Common myeloid progenitor, CD34-positive (primary cell): ENCODE data around the gene DBT. TPM values are rescaled to one million over a fixed set of nuclear protein-coding genes. Genes with fewer than 3 reads are reported as not detected.
"Not testable (repeated sequence)": the region's sequence is repeated elsewhere in the genome, so short reads cannot be mapped to it uniquely, and the experiment has no call there.

Experiments used
- CTCF ChIA-PET: fragments of 350-600 bp; sonication (Branson Sonifier 250); formaldehyde crosslinking; loops from one replicate; lab custom pipeline; 2021; ENCODE audit warnings: antibody characterized with exemption; lab: Charles Lee
- POLR2A ChIA-PET: fragments of 350-600 bp; sonication (Branson Sonifier 250); formaldehyde crosslinking; loops from one replicate; lab custom pipeline; 2021; ENCODE audit warnings: antibody characterized with exemption; lab: Charles Lee
- DNase-seq, 3 donors: peaks; one replicate each; pipeline versions ENCODE4 v3.0.0 to v3.0.0-alpha.2; 2013
- H3K27ac ChIP-seq, 2 experiments: 1 replicate in 1 of 2; 2 replicates in 1 of 2; pipeline ENCODE4 v1.7.0; 2013; ENCODE audit warnings: inconsistent platforms in 2 of 2, low read length in 2 of 2, mild to moderate bottlenecking in 2 of 2, low read depth in 1 of 2, moderate library complexity in 1 of 2; ENCODE audit not compliant: severe bottlenecking in 2 of 2, insufficient read depth in 1 of 2, poor library complexity in 1 of 2
- H3K27me3 ChIP-seq, 5 experiments: replicated peaks in 2 of 5; 1 replicate in 3 of 5; 2 replicates in 2 of 5; pipeline versions ENCODE4 v1.6.1 to v1.7.0; 2013; ENCODE audit warnings: low read length in 4 of 5, mild to moderate bottlenecking in 2 of 5, moderate library complexity in 2 of 5, inconsistent platforms in 1 of 5; ENCODE audit not compliant: insufficient read depth in 5 of 5, control insufficient read depth in 4 of 5
- H3K36me3 ChIP-seq, 4 experiments: 1 replicate in 2 of 4; 2 replicates in 2 of 4; pipeline versions ENCODE4 v1.6.1 to v1.7.0; 2013; ENCODE audit warnings: low read length in 3 of 4, control low read depth in 1 of 4, mild to moderate bottlenecking in 1 of 4; ENCODE audit not compliant: control insufficient read depth in 4 of 4, insufficient read depth in 4 of 4
- H3K4me1 ChIP-seq, 4 experiments: 1 replicate in 3 of 4; 2 replicates in 1 of 4; pipeline versions ENCODE4 v1.6.1 to v1.7.1; 2013; ENCODE audit warnings: low read length in 3 of 4, mild to moderate bottlenecking in 3 of 4, control low read depth in 1 of 4, inconsistent platforms in 1 of 4, moderate library complexity in 1 of 4; ENCODE audit not compliant: control insufficient read depth in 4 of 4, insufficient read depth in 4 of 4; ENCODE audit errors: control extremely low read depth in 1 of 4
- H3K4me3 ChIP-seq, 7 experiments: 1 replicate in 4 of 7; 2 replicates in 3 of 7; pipeline versions ENCODE4 v1.5.1 to v1.7.0; 2013; ENCODE audit warnings: mild to moderate bottlenecking in 7 of 7, low read length in 6 of 7, moderate library complexity in 6 of 7, inconsistent platforms in 2 of 7, low read depth in 2 of 7, control low read depth in 1 of 7; ENCODE audit not compliant: insufficient read depth in 4 of 7, control insufficient read depth in 1 of 7; ENCODE audit errors: extremely low read depth in 1 of 7
- H3K9me3 ChIP-seq, 5 experiments: 1 replicate in 4 of 5; 2 replicates in 1 of 5; pipeline versions ENCODE4 v1.6.1 to v1.7.1; 2013; ENCODE audit warnings: low read length in 4 of 5, mild to moderate bottlenecking in 2 of 5, inconsistent platforms in 1 of 5, low read depth in 1 of 5, moderate library complexity in 1 of 5; ENCODE audit not compliant: control insufficient read depth in 4 of 5, insufficient read depth in 2 of 5; ENCODE audit errors: control extremely low read depth in 1 of 5
- WGBS: methylation state at CpG from one replicate; pipeline ENCODE4 v1.1.5; 2013; ENCODE audit not compliant: insufficient coverage; 5-methylcytosine and 5-hydroxymethylcytosine counted together
- polyA plus RNA-seq: library from polyadenylated mRNA; unstranded; fragments of 120-200 nt; gene quantifications from one replicate; pipeline ENCODE4 v1.2.1, GENCODE V29; 2013

DBT gene
- polyA plus RNA-seq, result 8.7 TPM

GRCh38 chr1:100249537-100250257, at the start of gene DBT:
TSS of gene DBT (minus strand) at chr1:100249834. CDS start at chr1:100249820, 14 bp downstream.
- peaks cover 2 to 18% (median 11%) of the 10 kb centered on the region in 4 experiments for H3K4me1 ChIP-seq
- H3K9me3 ChIP-seq, result no peaks in the 10 kb centered on the region
- ChIA-PET POLR2A (interaction anchor here (0.7 to 1.3 kb wide), 2 partner anchors 11 to 16 kb away, joined by 3 to 10 read pairs; partner anchors contain the start of gene RTCA), CTCF (interaction anchor here (1.2 to 2.3 kb wide), 4 partner anchors 16 to 207 kb away, joined by 3 to 8 read pairs (median 3); partner anchors contain the start of gene RTCA)
- peaks cover 0 to 2% (median 0%) of the 10 kb centered on the region in 4 experiments for H3K36me3 ChIP-seq
- 0% methylated on average over 23 of the region's 31 CpGs for WGBS
- H3K4me3 ChIP-seq, result peak within 1 kb of the TSS; percentile 77 to 100 (median 98)
- DNase-seq, result peak; percentile 94 to 97 (median 96)
- H3K27me3 ChIP-seq, result no peaks in the 10 kb centered on the region
- peak within 1 kb of the TSS; percentile 77 to 92 for H3K27ac ChIP-seq

GRCh38 chr1:100298512-100298911, 48.9 kb upstream of the DBT start:
- H3K36me3 ChIP-seq, result no peaks in the 10 kb centered on the region
- H3K9me3 ChIP-seq, result no peaks in the 10 kb centered on the region
- no peaks in the 10 kb centered on the region for H3K27me3 ChIP-seq
- 100% methylated on average over 1 of the region's 4 CpGs for WGBS
- DNase-seq, result no peak
- no peak overlapping the region for H3K4me3 ChIP-seq
- H3K27ac ChIP-seq, result no peak overlapping the region
- CTCF ChIA-PET, result interaction anchor here (1.3 to 1.7 kb wide), 2 partner anchors 8 to 158 kb away, joined by 5 to 6 read pairs; no protein-coding TSS in a partner anchor
- peaks cover 0 to 1% (median under 1%) of the 10 kb centered on the region in 4 experiments for H3K4me1 ChIP-seq
- POLR2A ChIA-PET, result no interaction called here

- H3K9me3 ChIP-seq, H3K4me3 ChIP-seq, H3K36me3 ChIP-seq, H3K27me3 ChIP-seq, POLR2A ChIA-PET, DNase-seq, H3K27ac ChIP-seq: not testable (repeated sequence)
- H3K4me1 ChIP-seq, result peaks cover 0 to 15% (median 6%) of the 10 kb centered on the region in 4 experiments
- CTCF ChIA-PET, result interaction anchor here (1.3 kb wide), 1 partner anchor 40 kb away, joined by 5 read pairs; no protein-coding TSS in a partner anchor
Measured at GRCh38 chr1:100296997-100297396, 47.4 kb upstream of the DBT start.

GRCh38 chr1:100296140-100296539, 46.5 kb upstream of the DBT start:
- Histone ChIP-seq H3K27me3 (no peaks in the 10 kb centered on the region), H3K4me3 (no peak overlapping the region), H3K9me3 (no peaks in the 10 kb centered on the region), H3K4me1 (peaks cover 0 to 16% (median 6%) of the 10 kb centered on the region in 4 experiments), H3K27ac (no peak overlapping the region), H3K36me3 (peaks cover 0 to 4% (median 2%) of the 10 kb centered on the region in 4 experiments)
- 99% methylated on average over 7 of the region's 8 CpGs for WGBS
- ChIA-PET CTCF (interaction anchor here (0.8 to 1.3 kb wide), 3 partner anchors 41 to 159 kb away, joined by 3 to 5 read pairs (median 3); no protein-coding TSS in a partner anchor), POLR2A (no interaction called here)
- no peak for DNase-seq

- POLR2A ChIA-PET, result no interaction called here
- no peaks in the 10 kb centered on the region for H3K9me3 ChIP-seq
- H3K27ac ChIP-seq, result peak overlapping the region; percentile 23 to 64
- no peaks in the 10 kb centered on the region for H3K27me3 ChIP-seq
- H3K4me1 ChIP-seq, result peaks cover 0 to 16% (median 6%) of the 10 kb centered on the region in 4 experiments
- CTCF ChIA-PET, result interaction anchor here (1.4 to 1.5 kb wide), 2 partner anchors 20 to 60 kb away, joined by 3 to 5 read pairs; partner anchors contain the start of gene CDC14A
- no CpG with 5 or more reads among the region's 1 CpG for WGBS
- peak; percentile 70 to 95 (median 90) for DNase-seq
- peaks cover 3 to 28% (median 18%) of the 10 kb centered on the region in 4 experiments for H3K36me3 ChIP-seq
- H3K4me3 ChIP-seq, result peak overlapping the region in 1 of 7 experiments; percentile 10
Measured at GRCh38 chr1:100292711-100293110, 43.1 kb upstream of the DBT start.

- POLR2A ChIA-PET, result no interaction called here
- DNase-seq, result no peak
- Histone ChIP-seq H3K9me3 (no peaks in the 10 kb centered on the region), H3K27me3 (no peaks in the 10 kb centered on the region), H3K4me1 (peaks cover 0 to 16% (median 6%) of the 10 kb centered on the region in 4 experiments), H3K36me3 (peaks cover 10 to 49% (median 33%) of the 10 kb centered on the region in 4 experiments), H3K4me3 (no peak overlapping the region), H3K27ac (peak overlapping the region in 1 of 2 experiments; percentile 11)
- WGBS, result 100% methylated on average over 2 of the region's 2 CpGs
- CTCF ChIA-PET, result interaction anchor here (0.7 to 2.9 kb wide), 12 partner anchors 8 to 595 kb away, joined by 3 to 15 read pairs (median 4); no protein-coding TSS in a partner anchor
Measured at GRCh38 chr1:100290291-100290690, 40.7 kb upstream of the DBT start.
